Natural killer cell treated with Interleukin-12 subunit alpha and Interleukin-12 subunit beta and Interleukin-15 and Interleukin-18, amount 100 ng/mL, for 72 hours (primary cell): ENCODE results near the gene TMOD1. TPM values are rescaled to one million over a fixed set of nuclear protein-coding genes. Genes with fewer than 3 reads are reported as not detected.

Experiments
- ATAC-seq, 2 donors: fragments of 150-1000 bp; cut with Tn5 transposase in 1 of 2; sonication (Bioruptor Pico), chemical (Tn5 transposase) in 1 of 2; 2 replicates each; pipeline ENCODE4 v1.10.0; 2021
- DNase-seq: peaks from one replicate; pipeline ENCODE4 v3.0.0; 2022; ENCODE audit warnings: low spot score
- H3K27ac Mint-ChIP-seq, 2 donors: 1 replicate in 1 of 2; 2 replicates in 1 of 2; pipeline ENCODE4 v1.8.0; 2022; ENCODE audit warnings: mixed read lengths in 2 of 2, mild to moderate bottlenecking in 1 of 2, moderate library complexity in 1 of 2
- H3K27me3 Mint-ChIP-seq, 2 donors: 1 replicate in 1 of 2; 2 replicates in 1 of 2; pipeline ENCODE4 v1.8.0; 2022; ENCODE audit warnings: mixed read lengths in 2 of 2
- H3K36me3 Mint-ChIP-seq: one replicate; pipeline ENCODE4 v1.8.0; 2022; ENCODE audit warnings: mixed read lengths
- H3K4me1 Mint-ChIP-seq, 2 donors: 1 replicate in 1 of 2; 2 replicates in 1 of 2; pipeline ENCODE4 v1.8.0; 2022; ENCODE audit warnings: low read depth in 2 of 2, mixed read lengths in 2 of 2, mild to moderate bottlenecking in 1 of 2
- H3K4me3 Mint-ChIP-seq: one replicate; pipeline ENCODE4 v1.8.0; 2022; ENCODE audit warnings: mixed read lengths
- H3K9me3 Mint-ChIP-seq: 2 replicates; pipeline ENCODE4 v1.8.0; 2022; ENCODE audit warnings: mixed read lengths
- total RNA-seq, 2 donors: library from RNA; stranded (reverse); gene quantifications; one replicate each; pipeline ENCODE4 v1.2.3, GENCODE V29; 2022

The TMOD1 gene
- total RNA-seq, 2 donors from 2014 or later, result 1.1 to 2.1 TPM

DNA sequence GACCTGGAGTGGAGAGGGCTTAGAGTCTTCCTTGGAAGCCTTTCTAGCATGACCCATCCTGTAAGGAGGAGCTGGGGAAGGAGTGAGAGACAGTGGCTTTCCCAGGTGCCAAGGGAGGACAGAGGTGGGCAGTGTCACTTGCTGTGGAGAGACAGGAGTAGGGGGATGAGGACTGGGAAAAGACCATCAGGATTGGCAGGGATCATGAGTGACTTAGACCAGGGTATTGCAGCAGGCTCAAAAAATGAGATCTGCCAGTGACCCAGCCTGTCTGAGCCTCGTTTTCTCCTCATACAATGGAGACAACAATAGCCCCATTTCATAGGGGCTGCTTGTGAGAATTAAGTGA is 2.4 kb downstream of the TMOD1 start:
- H3K27me3 Mint-ChIP-seq, result peaks cover 19 to 35% of the 10 kb centered on the region in 2 donors
- H3K27ac Mint-ChIP-seq, result no peak overlapping the region
- peaks cover 11 to 12% of the 10 kb centered on the region in 2 donors for H3K4me1 Mint-ChIP-seq
- ATAC-seq (no peak), DNase-seq (no peak)
- no peaks in the 10 kb centered on the region for H3K9me3 Mint-ChIP-seq
- H3K4me3 Mint-ChIP-seq, result no peak overlapping the region
- H3K36me3 Mint-ChIP-seq, result no peaks in the 10 kb centered on the region

DNA sequence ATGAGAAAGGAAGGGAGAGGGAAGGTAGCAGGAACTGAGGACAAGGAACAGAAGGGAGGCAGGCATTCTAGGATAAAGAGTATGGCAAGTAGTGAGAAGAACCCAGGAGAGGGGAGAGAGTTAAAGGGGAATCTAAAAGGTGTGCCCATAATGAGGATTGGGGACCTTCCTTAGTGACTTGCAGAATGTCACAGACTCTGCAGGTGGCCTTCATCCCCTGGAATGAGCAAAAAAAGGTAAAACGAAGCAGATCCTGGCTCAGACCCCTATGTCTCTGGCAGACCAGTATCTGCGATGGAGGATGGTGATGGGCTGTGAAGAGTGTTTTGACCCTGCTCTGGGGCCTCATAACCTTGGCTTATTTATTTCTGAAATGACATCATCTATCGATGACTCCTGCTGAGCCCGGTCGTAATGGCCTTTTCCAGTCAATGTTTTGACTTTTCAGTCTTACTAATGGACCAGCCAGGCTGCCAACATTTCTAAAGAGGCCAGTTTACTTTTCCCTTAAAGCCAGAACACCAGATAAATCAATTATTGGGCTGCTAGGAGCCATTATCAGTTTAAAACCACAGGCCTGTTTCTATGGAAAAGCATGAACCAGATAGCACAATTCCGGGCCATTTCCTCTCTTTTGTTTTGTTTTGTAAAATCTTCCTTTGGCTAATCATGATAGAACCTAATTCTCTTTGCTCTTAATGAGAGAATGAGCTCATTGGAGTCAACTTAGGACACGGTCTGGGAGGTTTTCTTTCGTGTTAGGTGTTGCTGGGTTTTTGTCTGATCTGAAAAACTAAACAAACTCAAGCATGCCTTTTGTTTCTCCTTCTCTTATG is 3.1 kb downstream of the TMOD1 start:
- no peak for DNase-seq
- no peaks in the 10 kb centered on the region for H3K36me3 Mint-ChIP-seq
- peaks cover 11 to 12% of the 10 kb centered on the region in 2 donors for H3K4me1 Mint-ChIP-seq
- no peak overlapping the region for H3K4me3 Mint-ChIP-seq
- no peak for ATAC-seq
- H3K9me3 Mint-ChIP-seq, result no peaks in the 10 kb centered on the region
- H3K27me3 Mint-ChIP-seq, result peaks cover 14 to 33% of the 10 kb centered on the region in 2 donors
- H3K27ac Mint-ChIP-seq, result no peak overlapping the region

DNA sequence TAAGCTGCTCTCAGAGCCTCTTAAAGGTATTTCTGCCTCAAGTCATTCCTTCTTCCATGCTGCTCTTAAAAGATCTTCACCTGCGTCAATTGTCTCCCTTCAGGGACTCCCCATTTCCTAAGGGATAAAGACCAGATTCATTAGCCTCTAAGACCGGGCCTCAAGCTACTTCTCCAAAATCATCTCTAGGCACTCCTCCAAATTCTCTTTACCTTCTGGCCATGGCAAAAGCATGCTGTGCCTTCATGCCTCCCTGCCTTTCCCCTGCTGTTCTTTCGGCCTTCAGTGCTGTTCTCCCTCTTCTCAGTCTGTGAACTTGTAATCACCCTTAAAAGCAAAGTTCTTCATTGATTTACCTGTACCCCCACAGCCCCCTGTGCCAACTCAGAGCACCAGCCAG is 4.4 kb downstream of the TMOD1 start:
- H3K4me1 Mint-ChIP-seq, result peaks cover 15 to 16% of the 10 kb centered on the region in 2 donors
- DNase-seq (no peak), ATAC-seq (no peak)
- no peak overlapping the region for H3K4me3 Mint-ChIP-seq
- H3K36me3 Mint-ChIP-seq, result no peaks in the 10 kb centered on the region
- H3K27me3 Mint-ChIP-seq, result peaks cover 2 to 33% of the 10 kb centered on the region in 2 donors
- H3K27ac Mint-ChIP-seq, result no peak overlapping the region
- H3K9me3 Mint-ChIP-seq, result no peaks in the 10 kb centered on the region

DNA sequence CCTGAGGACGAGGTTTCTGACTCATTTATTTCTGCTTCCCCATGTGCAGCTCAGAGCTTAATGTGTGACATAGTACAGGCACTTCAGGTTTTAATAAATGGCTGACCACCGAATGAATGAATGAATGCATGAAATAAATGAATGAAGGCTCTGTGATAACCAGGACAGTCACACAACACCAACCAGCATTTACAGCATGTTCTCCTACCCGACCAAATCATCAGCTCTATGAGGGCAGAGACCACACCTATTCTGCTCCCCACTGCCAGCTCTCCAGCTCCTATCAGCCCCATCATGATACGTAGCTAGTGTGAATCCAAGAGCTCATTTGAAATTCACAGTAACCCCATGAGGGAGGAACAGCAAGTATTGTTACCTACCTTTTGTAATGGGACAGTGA is 4.8 kb downstream of the TMOD1 start:
- Mint-ChIP-seq H3K36me3 (no peaks in the 10 kb centered on the region), H3K27ac (no peak overlapping the region), H3K27me3 (peaks cover 0 to 33% of the 10 kb centered on the region in 2 donors), H3K4me1 (peaks cover 19 to 21% of the 10 kb centered on the region in 2 donors), H3K9me3 (no peaks in the 10 kb centered on the region), H3K4me3 (no peak overlapping the region)
- ATAC-seq (no peak), DNase-seq (no peak)

DNA sequence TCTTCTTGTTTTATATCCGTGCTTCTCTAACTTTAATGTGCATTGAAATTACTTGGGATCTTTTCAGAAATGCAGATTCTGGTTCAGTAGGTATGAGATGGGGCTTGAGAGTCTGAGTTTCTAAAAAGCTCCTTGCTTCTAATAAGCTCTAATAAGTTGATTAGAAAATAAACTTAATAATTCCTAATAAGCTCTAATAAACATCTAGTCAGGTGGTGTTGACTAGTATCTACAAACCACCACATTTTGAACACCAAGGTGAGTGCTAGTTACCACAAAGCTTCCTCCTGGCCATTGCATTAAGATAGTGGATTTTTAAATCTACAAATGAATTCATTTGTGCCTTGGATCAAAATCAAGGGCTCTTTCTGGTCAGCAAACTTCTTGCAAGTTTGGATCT is 5.3 kb downstream of the TMOD1 start:
- H3K9me3 Mint-ChIP-seq, result no peaks in the 10 kb centered on the region
- H3K4me3 Mint-ChIP-seq, result no peak overlapping the region
- no peaks in the 10 kb centered on the region for H3K36me3 Mint-ChIP-seq
- H3K27ac Mint-ChIP-seq, result no peak overlapping the region
- ATAC-seq (no peak), DNase-seq (no peak)
- H3K27me3 Mint-ChIP-seq, result peaks cover 0 to 35% of the 10 kb centered on the region in 2 donors
- H3K4me1 Mint-ChIP-seq, result peaks cover 20 to 23% of the 10 kb centered on the region in 2 donors

DNA sequence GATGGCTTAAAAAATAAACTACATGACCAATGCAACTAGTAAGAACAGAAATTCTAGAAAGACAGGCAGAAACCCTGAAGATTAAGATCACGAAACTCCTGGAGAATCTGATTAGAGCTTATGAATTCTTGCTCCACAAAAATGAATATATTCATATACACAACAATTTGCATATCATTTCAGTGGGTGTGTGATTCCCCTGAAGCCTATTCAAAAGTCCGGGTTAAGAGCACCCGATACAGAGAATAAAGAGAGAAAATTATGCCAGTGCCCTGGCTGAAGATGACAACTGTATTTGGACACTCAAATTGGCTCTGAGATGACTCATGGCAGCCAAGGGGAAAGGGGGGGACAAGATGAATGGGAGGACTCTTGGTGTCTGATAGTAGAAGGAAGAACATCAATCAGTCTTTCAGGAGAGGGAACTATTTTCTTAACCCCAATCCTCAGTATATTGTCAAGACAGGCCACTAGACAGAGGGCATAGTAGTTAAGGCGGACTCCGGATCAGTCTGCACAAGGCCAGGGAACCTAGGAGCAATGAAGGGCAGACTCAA is 6.0 kb downstream of the TMOD1 start:
- ATAC-seq, result no peak
- no peaks in the 10 kb centered on the region for H3K36me3 Mint-ChIP-seq
- H3K4me3 Mint-ChIP-seq, result no peak overlapping the region
- peaks cover 20 to 23% of the 10 kb centered on the region in 2 donors for H3K4me1 Mint-ChIP-seq
- H3K9me3 Mint-ChIP-seq, result no peaks in the 10 kb centered on the region
- peaks cover 0 to 37% of the 10 kb centered on the region in 2 donors for H3K27me3 Mint-ChIP-seq
- no peak for DNase-seq
- H3K27ac Mint-ChIP-seq, result no peak overlapping the region

DNA sequence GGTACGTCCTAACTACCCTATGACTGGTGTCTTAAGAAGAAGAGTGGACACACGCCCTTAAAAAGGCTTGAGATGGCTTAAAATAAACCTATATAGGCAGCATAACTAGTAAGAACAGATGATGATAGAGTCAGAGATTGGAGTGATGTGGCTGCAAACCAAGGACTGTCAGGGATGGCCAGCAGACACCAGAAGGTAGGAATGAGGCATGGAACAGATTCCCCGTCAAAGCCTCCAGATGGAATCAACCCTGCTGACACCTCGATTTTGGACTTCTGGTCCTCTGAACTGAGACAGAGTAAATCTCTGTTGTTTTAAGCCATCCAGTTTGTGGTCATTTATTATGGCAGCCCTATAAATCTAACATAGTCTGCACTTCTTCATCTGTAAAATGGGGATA is 7.4 kb downstream of the TMOD1 start:
- no peak for DNase-seq
- Mint-ChIP-seq H3K36me3 (no peaks in the 10 kb centered on the region), H3K27ac (no peak overlapping the region), H3K9me3 (no peaks in the 10 kb centered on the region), H3K4me1 (peaks cover 10 to 12% of the 10 kb centered on the region in 2 donors), H3K4me3 (no peak overlapping the region), H3K27me3 (peaks cover 0 to 24% of the 10 kb centered on the region in 2 donors)
- ATAC-seq, result no peak

DNA sequence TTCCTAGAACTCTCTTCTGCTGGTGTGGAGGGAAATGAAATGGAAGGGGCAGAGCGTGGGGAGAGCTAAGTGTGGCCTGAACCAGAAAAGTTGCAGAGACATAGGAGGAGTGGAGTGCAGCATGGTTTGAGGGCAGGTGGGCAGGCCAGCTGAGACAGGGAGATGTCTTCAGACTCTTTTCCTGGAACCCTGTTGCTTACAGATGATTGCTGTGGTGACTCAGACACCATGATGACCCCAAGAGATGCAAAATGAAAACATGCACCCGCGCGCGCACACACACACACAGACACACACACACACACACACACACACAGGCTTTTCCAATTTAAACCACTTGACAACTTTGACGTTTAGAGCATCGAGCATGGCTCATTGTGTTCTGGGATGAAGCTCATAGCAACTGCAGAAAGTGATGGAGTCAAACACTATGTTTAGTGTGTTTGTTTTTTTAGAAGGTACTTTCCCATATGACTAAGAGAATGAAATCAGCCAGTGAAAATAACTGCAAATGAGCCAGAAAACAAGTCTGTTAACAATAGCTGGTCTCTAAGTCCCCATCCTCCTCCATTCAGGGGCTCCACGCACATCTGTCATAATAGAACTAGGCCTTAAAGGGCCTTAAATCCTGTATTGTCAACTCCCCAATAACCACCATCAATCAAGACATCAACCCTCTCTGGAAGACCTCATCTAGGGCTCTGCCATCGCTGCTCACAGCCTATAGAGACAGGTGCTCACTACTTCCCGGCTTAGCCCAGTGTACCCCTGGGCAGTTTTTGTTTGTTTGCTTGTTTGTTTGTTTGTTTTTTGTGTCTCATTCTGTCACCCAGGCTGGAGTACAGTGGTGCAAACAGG is 9.6 kb downstream of the TMOD1 start:
- H3K4me1 Mint-ChIP-seq, result peaks cover 10 to 12% of the 10 kb centered on the region in 2 donors
- peak overlapping the region in 1 of 2 donors; percentile 29 for H3K27ac Mint-ChIP-seq
- H3K9me3 Mint-ChIP-seq, result no peaks in the 10 kb centered on the region
- ATAC-seq (peak in 1 of 2 donors; percentile 78), DNase-seq (no peak)
- peak overlapping the region; percentile 5 for H3K4me3 Mint-ChIP-seq
- peaks cover 2 to 15% of the 10 kb centered on the region in 2 donors for H3K27me3 Mint-ChIP-seq
- H3K36me3 Mint-ChIP-seq, result no peaks in the 10 kb centered on the region

DNA sequence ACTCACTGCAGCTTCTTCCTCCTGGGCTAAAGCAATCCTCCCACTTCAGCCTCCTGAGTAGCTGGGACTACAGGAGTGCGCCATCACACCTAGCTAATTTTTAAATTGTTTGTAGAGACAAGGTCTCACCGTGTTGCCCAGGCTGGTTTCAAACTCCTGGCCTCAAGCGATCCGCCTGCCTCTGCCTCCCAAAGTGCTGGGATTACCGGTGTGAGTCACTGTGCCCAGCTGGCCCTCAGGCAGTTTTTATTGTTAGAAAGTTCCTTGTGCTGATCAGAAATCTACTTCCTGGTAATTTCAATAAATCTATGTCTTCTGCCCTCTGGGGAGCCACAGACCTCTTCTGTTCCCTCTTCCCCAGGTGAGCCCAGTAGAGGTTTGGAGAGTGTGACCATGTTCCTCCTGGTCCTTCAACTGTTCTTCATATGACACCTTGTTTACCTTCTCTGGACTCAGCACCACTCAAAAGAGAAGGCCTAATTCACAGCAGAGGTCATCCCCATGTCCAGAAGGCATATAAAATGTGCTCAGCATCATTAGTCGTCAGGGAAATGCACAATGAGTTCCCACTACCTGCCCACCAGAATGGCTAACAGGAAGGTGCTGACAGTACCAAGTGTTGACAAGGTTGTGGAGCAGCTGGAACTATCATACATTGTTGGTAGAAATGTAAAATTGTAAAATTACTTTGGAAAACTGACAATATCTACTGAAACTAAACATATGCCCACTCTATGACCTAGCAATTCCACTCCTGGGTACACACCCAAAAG is 10.4 kb downstream of the TMOD1 start:
- Mint-ChIP-seq H3K4me1 (peaks cover 10 to 12% of the 10 kb centered on the region in 2 donors), H3K4me3 (no peak overlapping the region), H3K36me3 (no peaks in the 10 kb centered on the region), H3K27ac (peak overlapping the region in 1 of 2 donors; percentile 29), H3K9me3 (no peaks in the 10 kb centered on the region), H3K27me3 (peaks cover 11 to 23% of the 10 kb centered on the region in 2 donors)
- no peak for ATAC-seq
- no peak for DNase-seq

DNA sequence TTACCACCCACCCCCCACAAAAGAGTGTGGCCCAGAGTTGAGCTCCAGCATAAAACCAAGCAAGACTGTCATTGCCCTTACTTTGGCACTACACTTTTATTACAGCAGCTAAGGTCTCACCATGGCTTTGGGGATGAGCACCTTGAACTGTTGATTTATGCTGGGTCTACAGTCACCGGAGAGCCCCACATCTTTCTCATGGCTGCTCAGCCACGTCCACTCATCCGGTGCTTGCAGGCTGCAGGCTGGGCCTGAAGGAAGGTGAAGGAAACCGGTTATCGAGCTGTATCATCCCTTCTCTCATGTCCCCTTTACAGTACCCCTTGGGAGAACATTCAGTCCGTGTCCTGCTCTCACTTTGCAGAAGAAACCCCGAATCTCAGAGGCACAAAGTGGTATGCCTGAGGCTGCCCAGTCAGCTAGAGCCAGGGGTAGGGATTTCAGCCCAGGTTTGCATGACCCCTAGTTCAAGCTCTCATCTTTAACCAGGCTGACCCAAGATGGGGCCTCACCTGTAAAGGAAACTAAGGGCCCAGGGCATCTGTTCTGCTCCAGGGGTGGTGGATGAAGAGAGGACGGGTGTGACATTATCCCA is 11.6 kb downstream of the TMOD1 start:
- Mint-ChIP-seq H3K9me3 (no peaks in the 10 kb centered on the region), H3K4me3 (no peak overlapping the region), H3K36me3 (no peaks in the 10 kb centered on the region), H3K27ac (no peak overlapping the region), H3K27me3 (peaks cover 17 to 32% of the 10 kb centered on the region in 2 donors), H3K4me1 (peaks cover 10 to 12% of the 10 kb centered on the region in 2 donors)
- ATAC-seq, result no peak
- DNase-seq, result no peak

DNA sequence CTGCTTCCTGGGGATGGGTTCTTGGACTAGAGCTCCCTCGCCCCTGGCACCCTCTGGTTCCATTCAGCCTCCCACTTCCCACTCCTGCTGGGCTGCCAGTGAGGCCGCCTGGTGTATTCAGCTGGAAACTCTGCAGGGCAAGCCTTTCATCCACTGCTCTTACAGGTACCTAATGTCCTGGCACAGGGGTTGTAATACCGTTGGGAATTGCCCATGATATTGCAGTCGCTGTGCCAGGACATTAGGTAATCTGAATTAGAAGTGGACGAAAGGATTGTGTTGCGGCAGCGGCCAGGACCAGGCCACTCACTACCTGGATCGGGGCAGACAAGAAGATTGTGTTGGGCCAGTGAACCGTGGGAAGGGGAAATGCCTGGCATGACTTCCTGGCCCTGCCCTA is 13.1 kb downstream of the TMOD1 start:
- ATAC-seq (no peak), DNase-seq (no peak)
- Mint-ChIP-seq H3K27ac (no peak overlapping the region), H3K9me3 (no peaks in the 10 kb centered on the region), H3K4me1 (peaks cover 11 to 12% of the 10 kb centered on the region in 2 donors), H3K27me3 (peaks cover 19 to 36% of the 10 kb centered on the region in 2 donors), H3K36me3 (no peaks in the 10 kb centered on the region), H3K4me3 (no peak overlapping the region)

DNA sequence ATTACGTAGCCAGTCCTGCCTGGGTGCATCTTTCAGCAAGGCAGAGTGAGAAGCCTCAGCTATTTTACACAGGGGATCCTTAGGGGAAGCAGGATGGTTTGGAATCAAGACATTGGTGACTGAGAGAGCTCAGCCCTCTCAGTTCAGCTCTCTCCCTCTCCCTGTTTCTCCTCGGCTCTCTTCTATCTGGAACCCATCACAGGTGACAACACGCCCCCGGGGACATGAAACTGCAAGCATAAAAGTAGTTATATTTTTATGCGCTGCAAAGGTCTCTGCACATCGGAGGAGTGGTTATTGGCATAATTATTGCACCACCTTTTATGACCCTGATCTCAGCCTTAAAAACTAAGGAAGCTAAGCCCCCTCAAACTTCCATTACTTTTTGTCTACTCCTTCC is 14.2 kb downstream of the TMOD1 start:
- DNase-seq, result no peak
- ATAC-seq, result no peak
- no peak overlapping the region for H3K4me3 Mint-ChIP-seq
- no peaks in the 10 kb centered on the region for H3K36me3 Mint-ChIP-seq
- H3K9me3 Mint-ChIP-seq, result no peaks in the 10 kb centered on the region
- H3K27ac Mint-ChIP-seq, result no peak overlapping the region
- peaks cover 9 to 10% of the 10 kb centered on the region in 2 donors for H3K4me1 Mint-ChIP-seq
- H3K27me3 Mint-ChIP-seq, result peaks cover 31 to 35% of the 10 kb centered on the region in 2 donors

DNA sequence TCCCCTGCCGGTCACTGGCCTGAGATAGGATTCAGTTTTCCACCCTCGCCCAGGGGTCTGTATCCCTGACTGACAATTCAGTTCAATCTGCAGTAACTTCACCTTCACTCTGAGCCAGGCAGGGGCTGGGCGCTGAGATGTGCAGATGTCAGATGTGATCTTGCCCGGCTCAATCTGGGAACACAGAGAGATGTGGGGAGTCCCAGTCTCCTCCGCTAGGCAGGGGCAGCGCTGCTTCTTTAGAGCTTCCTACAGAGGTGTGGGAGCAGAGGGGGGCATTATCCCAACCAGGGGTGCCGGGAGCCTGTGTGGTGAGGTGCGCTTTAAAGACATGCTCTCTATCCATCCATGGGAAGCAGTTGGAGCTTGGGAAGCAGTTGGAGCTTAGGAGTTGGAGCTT is 14.6 kb downstream of the TMOD1 start:
- no peak for DNase-seq
- Mint-ChIP-seq H3K27me3 (peaks cover 32 to 34% of the 10 kb centered on the region in 2 donors), H3K36me3 (no peaks in the 10 kb centered on the region), H3K27ac (no peak overlapping the region), H3K4me1 (peaks cover 4 to 6% of the 10 kb centered on the region in 2 donors), H3K9me3 (no peaks in the 10 kb centered on the region), H3K4me3 (no peak overlapping the region)
- no peak for ATAC-seq
